ENCODE measurements around the gene SLC2A6.

The SLC2A6 gene

DNA sequence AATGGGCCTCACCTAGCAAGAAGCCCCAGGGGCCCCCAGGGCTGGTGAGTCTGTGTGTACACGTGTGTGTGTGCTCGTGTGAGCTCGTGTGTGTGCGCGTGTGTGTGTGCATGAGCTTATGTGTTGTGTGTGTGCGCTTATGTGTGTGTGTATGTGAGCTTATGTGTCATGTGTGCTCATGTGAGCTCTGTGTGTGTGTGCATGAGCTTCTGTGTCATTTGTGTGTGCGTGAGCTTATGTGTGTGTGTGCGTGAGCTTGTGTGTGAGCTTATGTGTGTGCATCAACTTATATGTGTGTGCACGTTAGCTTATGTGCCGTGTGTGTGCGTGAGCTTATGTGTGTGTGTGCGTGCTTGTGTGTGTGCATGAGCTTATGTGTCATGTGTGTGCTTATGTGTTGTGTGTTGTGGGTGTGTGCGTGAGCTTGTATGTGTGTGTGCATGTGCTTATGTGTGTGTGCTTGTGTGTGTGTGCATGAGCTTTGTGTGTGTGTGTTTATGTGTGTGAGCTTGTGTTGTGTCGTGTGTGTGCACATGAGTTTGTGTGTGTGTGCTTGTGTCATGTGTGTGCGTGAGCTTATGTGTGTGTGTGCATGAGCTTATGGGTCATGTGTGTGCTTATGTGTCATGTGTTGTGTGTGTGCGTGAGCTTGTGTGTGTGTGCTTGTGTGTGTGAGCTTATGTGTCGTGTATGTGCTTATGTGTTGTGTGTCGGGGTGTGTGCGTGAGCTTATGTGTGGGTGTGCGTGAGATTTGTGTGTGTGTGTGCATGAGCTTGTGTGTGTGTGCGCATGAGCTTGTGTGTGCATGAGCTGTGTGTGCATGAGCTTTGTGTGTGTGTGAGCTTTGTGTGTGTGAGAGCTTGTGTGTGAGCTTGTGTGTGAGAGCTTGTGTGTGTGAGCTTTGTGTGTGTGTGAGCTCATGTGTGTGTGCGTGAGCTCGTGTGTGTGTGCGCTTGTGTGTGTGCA, 16.7 kb upstream of the SLC2A6 start:
- DNase-seq, result no peak

DNA sequence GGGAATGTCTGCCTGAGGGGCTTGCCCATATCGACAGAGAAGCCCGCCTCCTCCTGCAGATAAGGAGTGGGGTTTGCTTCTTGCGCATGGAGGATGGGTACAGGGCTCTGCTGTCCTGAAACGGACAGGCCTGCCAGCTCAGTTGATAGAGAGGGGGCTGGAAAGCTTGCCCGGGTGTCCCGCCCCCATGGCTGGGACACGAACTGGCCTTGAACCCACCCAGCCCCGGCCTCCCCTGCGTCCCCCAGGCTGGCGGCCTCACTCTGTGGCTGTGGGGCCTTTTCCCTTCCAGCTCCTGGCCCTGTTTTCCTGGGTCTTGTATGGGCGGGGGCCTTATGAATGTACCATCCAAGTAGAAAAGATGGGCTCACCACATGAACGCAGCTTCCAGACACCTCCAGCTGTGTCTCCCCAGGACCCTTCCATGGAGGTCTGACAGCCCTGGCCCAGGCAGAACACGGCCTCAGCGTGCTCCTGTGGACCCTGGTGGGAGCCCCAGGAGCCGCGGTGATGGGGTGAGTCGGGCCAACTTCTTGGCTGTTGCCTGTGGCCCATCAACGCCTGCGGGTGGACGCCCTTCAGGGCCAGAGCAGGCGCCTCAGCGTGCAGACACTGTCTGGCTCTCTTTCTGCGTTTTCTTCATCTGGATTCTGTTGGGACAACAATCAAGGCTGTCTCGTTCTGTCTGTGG, 15.9 kb upstream of the SLC2A6 start:
- DNase-seq, result no peak

DNA sequence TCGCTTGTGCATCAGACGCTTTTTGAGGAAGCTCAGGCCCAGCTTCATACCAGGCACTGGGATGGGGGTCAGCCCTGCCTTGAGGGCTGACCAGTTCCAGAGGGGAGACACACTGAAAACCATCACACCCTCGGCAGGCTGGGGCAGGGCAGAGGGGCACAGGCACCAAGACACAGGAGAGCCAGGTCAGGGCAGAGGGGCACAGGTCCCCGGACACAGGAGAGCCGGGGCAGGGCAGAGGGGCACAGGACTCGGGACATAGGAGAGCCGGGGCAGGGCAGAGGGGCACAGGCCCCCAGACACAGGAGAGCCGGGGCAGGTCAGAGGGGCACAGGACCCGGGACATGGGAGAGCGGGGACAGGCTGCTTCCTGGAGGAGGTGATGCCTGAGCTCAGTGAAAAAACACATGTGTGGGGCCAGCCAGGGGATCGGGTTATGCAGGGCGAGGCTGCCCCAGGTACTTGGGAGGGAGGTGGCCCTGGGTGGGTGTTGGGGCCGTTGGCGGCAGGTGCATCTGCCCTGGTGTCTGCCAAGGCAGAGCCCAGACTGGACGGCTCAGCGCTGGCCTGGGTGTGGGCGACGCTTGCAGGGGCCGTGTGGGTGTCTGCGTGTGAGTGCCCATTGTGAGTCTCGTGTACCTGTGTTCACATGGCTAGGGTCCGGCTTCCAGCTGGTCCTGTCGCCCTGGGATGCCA, 15.1 kb upstream of the SLC2A6 start:
- no peak for DNase-seq

DNA sequence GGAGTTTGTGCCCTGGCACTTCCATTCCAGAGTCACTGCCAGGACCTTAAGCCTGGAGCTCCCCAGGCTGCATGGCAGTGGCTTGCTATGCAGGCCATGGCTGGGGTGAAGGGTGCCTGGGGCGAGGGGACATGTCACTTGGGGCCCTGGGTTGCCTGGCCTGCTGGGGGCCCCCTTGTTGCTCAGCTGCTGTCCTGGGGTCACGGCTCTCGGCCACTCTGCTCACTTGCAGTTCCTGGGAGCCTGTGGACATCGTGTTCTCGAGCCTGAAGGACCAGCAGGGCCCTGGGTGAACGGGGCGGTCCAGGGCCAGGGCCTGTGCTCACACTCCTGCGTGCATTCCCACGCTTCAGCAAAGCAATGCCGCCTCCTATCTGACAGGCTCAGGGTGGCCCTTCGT, 14.5 kb upstream of the SLC2A6 start:
- no peak for DNase-seq

DNA sequence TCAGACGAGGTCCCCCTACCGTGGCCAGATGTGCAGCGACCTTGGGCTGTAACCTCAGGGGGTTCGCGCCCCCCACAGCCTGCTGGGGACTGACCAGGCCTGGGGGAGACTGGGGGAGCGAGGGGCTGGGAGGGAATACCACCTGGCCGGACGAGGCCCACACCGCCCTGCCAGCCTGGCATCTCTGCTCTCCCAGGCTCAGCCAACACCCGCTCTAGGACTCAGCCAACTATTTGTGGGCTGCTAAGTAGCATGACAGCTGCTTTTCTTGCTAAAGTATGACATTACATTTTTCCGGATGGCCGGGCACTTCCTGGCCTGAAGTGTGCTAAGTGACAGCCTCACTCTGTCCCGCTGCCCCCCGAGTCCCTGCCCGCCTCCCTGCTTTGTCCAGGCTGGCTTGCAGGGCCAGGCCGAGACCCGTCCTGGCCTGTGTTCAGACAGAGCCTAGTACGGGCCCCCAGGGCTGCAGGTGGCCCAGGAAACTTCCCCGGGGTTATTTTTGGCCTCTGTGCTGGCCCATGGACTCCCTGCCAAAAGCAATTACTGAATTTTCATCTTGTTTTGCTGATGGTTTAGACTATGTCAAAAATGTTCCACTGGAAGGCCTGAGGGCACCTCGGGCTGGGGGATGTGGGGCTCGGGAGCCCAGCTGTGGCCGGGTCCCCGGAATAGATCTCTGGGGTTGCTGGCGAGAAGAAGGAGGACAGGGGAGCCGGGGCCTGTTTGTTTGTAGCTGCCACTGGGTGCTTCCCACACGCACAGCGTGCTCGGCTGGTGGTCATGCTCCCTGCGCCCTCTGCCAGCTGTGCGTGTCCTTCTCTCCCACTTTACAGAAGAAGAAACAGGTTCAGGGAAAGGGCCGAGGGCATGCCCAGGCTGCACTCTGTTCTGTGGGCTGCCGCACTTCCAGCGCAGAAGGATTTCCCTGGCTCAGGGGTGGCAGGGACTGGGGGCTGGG, 13.4 kb upstream of the SLC2A6 start:
- no peak for DNase-seq

DNA sequence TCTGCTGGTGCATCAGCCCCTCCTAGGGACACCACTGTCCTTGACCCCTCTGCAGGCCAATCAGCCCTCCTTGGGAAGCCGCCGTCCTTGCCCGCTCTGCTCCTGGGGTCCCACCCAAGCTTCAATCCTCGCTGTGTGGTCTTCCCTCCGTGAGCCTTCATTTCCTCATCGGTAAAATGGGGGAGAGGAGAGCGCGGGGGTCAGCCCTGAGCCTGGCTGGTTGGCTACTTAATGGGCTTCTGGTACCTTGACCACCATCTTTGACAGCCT, 12.7 kb upstream of the SLC2A6 start:
- DNase-seq, result no peak

DNA sequence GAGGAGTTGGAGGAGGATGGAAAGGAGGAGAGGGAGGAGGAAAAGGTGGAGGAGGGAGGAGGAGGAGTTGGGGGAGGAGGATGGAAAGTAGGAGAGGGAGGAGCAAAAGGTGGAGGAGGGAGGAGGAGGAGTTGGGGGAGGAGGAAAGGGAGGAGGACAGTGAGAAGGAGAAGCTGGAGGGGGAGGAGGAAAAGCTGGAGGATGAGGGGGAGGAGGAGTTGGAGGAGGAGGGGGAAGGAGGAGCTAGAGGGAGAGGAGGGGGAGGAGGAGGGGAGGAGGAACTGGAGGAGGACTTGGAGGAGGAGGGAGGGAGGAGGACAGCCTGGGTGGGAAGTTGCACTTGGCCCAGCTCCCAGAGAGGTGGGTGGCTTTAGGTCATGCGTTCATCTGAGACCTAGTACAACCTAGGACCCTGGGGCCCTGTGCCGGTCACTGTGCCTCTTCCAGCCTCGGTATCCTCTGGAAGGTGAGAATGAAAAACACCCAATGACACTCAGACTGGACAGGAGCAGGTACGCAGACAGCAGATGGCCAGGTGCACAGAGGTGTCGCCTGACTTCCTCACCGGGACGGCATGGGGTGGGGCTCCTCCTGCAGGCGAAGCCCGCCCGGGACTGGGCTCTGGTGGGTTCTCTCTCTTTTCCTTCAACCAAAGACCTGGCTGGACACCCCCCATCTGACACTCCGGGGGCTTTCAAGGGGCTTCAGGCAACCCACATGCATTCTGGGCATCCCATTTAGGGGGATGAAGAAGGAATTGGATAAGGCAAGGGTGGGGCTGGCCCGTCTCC, 12.2 kb upstream of the SLC2A6 start:
- no peak for DNase-seq

DNA sequence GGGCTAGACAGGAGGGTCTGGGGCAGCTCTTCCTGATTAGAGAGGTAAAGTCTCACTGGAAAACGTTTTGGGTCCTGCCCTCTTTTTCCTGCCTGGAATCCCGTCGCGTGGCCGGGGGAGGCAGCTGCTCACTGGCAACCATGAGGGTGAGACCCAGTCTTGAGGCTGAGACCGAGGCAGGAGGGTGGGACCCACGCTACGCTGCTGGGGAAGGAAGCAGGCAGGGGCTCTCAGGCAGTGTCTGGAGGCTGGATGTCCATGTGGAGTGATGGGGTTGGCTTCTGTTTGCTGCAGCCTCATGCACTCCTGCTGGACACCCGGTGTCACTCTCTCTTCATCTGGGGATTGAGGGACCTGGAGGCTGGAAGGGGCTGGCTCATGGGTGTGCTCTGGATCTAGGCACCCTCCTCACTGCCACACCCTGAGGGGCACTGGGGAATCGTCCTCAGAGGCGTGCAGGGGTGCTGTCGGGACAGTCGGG, 11.3 kb upstream of the SLC2A6 start:
- DNase-seq, result no peak

DNA sequence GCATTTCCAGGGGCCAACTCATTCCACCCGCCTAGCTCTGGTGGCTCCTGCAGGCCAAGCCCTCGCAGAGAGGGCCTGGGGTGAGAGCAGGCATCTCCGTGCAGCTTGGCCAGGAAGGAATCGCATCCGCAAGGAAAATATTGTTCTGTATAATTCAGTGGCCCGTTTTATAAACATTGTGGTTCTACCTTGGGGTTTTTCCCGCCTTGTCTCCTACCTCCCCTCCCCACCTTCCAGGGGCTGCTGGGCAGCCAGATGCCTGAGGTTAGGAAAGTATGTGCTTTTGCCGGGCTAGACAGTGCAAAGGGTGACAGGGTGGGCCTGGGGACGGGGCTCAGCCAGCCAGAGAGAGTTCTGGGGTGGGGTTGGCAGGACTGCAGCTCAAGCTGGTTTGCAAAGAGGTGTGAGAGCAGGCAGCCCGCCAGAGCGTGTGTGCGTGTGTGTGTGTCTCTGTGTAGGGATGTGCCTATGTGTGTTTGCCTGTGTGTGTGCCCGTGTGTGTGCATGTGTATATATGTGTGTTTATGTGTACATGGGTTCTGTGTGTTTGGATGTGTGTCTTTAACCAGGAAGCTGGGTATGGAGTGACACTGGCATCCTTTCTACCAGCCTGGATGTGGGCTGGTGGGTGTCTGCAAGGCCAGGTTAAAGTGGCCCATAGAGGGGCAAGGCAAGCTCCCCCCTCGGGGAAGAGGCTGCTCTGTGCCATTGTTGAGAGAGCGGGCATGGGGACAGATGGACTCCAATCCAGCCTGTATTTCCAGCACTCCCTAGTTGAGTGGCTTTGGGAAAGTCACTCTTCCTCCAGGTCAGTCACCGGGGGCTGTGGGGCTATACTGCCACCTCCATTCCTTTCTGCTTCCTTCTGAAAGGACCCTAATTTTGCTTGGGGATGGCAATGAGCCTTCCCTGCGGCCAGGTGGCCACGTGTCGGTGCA, 10.6 kb upstream of the SLC2A6 start:
- no peak for DNase-seq

DNA sequence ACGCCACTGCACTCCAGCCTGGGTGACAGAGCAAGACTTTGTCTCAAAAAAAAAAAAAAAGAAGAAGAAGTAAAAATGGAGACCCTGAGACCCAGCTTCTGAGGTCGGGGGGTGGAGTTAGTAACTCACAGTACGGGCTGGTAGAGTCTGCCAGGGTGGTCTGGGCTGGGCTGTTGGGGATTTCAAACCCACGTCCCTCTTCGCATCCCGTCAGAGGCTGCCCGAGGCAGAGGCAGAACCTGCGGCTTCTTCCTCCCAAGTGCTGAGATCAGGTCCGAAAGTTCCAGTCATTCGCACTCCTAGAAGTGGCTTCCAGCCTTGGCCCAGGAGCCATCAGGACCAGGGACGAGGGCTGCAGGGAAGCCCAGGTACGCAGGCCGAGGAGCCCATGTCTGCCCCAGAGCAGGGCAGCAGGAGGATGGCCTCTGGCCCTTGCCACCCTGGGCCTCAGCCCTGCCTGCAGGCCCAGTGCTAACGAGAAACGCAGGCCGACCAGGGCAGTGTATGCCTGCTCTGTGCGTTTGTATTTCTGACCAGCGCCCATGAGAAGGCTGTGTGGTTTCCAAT, 9.9 kb upstream of the SLC2A6 start:
- DNase-seq, result no peak

DNA sequence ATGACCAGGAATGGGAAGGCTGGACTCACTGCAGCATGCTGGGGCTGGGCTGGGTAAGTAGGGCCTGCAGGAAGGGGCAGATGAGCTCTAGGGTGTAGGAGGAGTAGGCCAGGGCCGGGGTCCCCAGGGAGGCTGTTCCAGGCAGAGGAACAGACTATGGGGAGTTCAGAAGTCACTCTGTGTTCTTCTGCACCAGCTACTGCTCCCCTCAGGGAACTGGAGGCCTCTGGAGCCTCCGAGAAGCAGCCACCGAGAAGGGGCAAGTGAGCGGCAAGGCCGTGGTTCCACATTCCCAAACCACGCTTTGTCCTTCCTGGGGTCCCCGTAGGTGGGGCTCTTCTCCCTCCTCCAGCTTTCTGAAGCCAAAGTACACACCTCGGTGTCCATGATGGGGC, 8.4 kb upstream of the SLC2A6 start:
- no peak for DNase-seq

DNA sequence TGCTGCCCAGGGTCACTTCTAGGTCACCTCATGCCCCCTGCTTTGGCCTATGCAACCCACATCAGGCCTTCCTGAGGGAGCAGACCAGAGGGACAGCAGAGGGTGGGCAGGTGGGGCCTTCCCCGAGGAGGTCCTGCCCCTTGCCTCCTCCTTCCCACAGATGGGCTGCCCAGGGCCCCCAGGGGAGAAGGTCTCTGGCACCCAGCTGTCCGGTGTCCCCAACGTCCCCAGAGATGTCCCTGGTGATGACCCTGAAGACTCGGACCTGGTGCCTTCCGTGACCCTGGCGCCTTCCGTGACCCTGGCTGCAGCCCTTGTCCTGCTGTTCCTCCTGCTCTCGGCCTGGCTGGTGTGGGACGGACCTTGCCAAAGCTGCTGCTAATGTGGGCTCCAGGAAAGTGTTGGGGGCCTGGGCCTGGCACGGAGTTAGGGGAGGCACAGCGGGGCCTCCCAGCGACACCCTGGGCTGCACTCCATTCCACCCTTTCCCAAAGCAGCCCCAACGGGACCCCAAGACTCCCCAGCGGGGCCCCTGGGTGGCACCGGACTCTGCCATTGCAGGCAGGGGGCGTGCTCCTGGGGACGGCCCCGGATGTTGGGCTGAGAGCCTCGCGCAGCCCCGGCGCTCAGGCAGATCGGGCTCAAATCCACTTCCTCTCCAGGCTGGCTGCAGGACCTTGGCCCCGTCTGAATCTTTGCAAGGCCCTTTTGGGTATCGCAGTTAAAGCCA, 6.8 kb upstream of the SLC2A6 start:
- DNase-seq, result no peak

DNA sequence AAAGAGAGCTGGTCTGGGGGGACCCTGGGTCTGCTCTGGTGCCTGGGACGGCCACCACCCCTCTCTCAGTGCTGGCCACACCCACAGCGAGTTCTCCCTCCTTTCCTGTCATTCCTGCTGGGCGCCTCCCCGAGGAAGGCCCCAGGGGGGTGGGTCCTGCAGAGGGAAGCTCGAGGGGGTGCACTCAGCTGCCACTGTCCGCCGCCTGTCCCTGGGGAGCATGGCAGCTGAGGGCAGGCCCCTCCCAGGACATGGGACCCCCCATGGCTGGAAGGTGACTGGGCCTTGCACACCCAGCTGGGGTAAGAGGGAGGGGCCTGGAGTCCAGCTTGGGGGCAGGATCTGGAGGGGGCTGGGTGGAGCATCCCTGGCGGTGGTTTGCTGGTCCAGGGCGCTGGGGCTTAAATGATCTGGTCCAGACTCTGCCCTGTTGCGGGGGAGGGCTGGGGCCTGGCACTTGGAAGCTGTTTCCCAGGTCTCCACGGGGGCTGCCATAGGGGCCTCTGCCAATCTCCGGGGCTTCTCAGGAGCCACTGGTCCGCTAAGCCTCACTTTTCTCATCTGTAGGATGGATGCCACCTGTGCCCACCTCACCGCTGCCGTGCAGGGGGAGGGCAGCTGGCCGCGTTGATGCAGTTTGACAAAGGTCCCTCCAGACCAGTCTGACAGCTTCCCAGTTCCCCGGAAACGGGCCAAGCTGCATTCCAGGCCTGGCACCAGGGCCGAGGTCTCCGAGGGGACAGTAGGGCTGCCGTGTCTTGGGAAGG, 6.0 kb upstream of the SLC2A6 start:
- DNase-seq, result peak; percentile 31

DNA sequence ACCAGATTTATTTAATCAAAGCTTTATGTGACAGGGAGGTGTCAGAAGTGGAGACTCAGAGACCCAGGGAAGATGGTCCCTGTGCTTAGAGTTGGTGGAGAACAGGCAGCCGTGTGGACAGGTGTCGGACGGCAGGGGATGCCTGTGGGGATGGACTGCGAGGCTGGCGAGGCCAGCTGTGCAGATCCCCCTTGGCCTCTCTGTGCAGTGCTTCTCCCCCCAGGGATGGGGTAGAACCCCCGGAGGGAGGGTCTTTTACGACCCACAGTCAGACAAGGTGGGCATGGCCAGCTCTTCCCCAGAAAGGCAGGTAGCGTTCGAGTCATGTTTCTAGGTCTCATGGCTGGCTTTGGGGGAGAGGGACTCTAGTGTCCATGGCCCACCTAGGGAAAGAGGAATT, 4.7 kb upstream of the SLC2A6 start:
- DNase-seq, result no peak

DNA sequence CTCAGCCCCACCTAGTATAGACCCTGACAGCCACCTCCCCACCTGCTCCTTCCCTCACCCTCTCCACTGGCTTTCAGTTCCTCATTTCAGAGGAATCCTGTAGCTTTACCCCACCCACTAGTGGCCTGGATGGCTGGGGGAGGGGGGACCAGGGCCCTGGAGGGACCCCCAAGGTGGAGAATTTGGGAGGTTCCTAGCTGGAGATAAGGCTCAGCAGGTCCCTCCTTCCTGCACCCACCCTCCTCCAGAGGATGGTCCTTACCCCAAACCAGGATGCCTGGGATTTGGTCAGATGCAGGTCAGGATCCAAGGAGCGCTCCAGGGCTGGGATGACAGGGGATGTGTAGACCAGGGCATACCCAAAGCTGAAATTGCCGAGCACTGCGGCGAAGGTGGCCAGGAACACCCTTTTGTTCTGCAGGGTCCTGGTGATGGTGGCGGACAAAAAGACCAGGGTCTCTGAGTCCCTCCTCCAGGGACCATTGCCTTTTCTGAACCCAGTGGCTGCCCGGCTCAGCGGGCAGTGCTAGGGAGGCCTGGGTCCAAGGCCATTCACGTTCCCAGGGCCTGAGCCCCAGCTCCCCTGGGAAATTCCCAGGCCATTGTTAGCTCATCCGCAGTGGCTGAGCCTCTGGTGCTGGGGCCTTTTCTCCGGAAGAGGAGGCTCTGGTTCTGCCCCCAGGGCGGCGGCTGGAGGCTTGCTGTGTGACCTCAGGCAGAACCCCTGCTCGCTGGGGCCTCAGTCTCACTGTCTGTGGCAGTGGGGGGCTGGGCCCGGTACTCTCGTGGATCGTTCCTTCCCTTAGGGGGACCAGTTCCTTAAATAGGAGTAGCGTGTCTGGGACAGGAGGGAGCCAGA, 678 bp downstream of the SLC2A6 start:
- peak; percentile 51 for DNase-seq

DNA sequence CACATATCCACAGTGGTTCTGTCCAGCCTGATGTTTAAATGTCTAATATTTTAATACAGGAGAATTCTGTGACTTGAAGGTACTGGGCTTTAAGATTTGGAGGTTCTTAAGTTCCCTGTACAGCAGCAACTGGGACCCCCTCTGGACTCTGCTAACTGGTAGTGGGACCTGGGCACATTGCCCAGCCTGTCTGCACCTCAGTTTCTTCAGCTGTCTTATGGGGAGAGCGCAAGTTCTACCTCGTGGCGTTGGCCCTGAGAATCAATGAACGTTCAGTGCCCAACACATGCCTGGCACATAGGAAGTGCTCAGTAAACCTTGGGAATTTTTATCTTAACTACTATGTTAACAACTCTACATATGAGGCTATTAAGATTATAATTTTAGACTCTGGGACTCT, 1.4 kb downstream of the SLC2A6 start:
- DNase-seq, result no peak

DNA sequence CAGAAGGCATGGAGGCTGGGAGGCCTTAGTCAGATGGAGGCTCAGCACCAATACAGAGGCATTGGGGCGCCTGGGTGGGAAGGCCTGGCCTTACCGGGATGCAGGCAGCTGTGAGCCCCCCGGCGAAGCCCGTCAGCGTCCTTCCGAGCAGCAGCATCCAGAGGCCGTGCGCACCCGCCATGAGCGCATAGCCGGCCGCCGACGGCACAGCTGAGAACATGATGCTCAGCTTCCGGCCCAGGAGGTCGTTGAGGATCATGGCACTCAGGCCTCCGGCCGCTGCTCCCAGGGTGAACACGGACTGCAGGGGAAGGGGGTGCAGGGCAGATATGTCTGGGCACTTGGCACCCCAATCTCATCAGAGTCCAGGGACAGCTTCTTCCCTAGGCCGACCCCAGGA, 2.0 kb downstream of the SLC2A6 start:
- no peak for DNase-seq

Data from NCI-H82 (cell line).